ENCODE measurements around the gene KLHL29. TPM values are rescaled to one million over a fixed set of nuclear protein-coding genes. Genes with fewer than 3 reads are reported as not detected.
A peak's percentile ranks its signal among the peaks of the same experiment; 100 is the strongest.

The KLHL29 gene
- total and polyA plus RNA-seq, 2 donors (not counting 3 experiments of a cell fraction or from before 2014, with no cell fraction given), result 4.6 to 12.7 TPM

GRCh38 chr2:23350041-23350791, 34.8 kb upstream of the KLHL29 start:
- POLR2A ChIA-PET, result no interaction called here

GRCh38 chr2:23350792-23351355, 34.1 kb upstream of the KLHL29 start:
- POLR2A ChIA-PET, result no interaction called here
- no peaks in the 10 kb centered on the region for H3K36me3 ChIP-seq (ENCODE audit: control insufficient read depth in 2 of 2, extremely low read depth in 1 of 2, insufficient read depth in 2 of 2, low read length in 2 of 2)
- CTCF ChIA-PET, result interaction anchor here (1.4 kb wide), 1 partner anchor 36 kb away, joined by 4 read pairs; no protein-coding TSS in a partner anchor
- no peak overlapping the region for H3K27ac ChIP-seq (ENCODE audit: insufficient read depth, low read depth, low read length)
- H3K9me1 ChIP-seq (replicated peaks; ENCODE audit: control insufficient read depth, extremely low read depth, insufficient read depth, low read length), result no peaks in the 10 kb centered on the region
- no peaks in the 10 kb centered on the region for H4K20me1 ChIP-seq (replicated peaks; ENCODE audit: control insufficient read depth, extremely low read depth, insufficient read depth, low read length)
- no peaks in the 10 kb centered on the region for H3K27me3 ChIP-seq (ENCODE audit: control insufficient read depth in 2 of 2, insufficient read depth in 2 of 2, low read length in 2 of 2)
- H3K9me3 ChIP-seq (replicated peaks; ENCODE audit: control insufficient read depth, insufficient read depth, low read length), result no peaks in the 10 kb centered on the region
- H3K9ac ChIP-seq (replicated peaks; ENCODE audit: extremely low read depth, insufficient read depth, low read length), result no peak overlapping the region
- BruUV-seq (replicated peaks), result no TSS peak
- peaks cover 2% of the 10 kb centered on the region for H3K4me1 ChIP-seq (ENCODE audit: control insufficient read depth, extremely low read depth, insufficient read depth, low read length)
- intact Hi-C loops (cut with micrococcal nuclease), result loop anchor here (1.0 to 5.0 kb wide), 3 partner anchors 29 to 86 kb away; no protein-coding TSS in a partner anchor
- no peak overlapping the region for H3K4me3 ChIP-seq (replicated peaks in 1 of 3; ENCODE audit: insufficient read depth in 1 of 3, low read depth in 1 of 3, low read length in 3 of 3)
- no peaks in the 10 kb centered on the region for H3K79me2 ChIP-seq (ENCODE audit: control insufficient read depth, insufficient read depth, low read length)
- DNase-seq (ENCODE audit: low read depth, low spot score) (no peak), FAIRE-seq (no peak)
- no peak for TF ChIP-seq JUN (IDR thresholded peaks at IDR 0.05; ENCODE audit: borderline replicate concordance, insufficient read depth, insufficient read length, low read depth)
- TF ChIP-seq EZH2 (IDR thresholded peaks at IDR 0.05; ENCODE audit: borderline replicate concordance, low read depth, low read length, severe bottlenecking), result no peak
- TF ChIP-seq POLR2A (IDR thresholded peaks at IDR 0.05; ENCODE audit: low read depth, low read length), result no peak
- TF ChIP-seq FOS (IDR thresholded peaks at IDR 0.05; ENCODE audit: borderline replicate concordance, insufficient read depth, low read length), result no peak
- no peak for TF ChIP-seq POLR2AphosphoS5 (IDR thresholded peaks at IDR 0.05; ENCODE audit: insufficient read depth, low read depth, low read length)
- TF ChIP-seq GATA2 (IDR thresholded peaks at IDR 0.05; ENCODE audit: insufficient read depth, insufficient read length, low read depth, low read length), result no peak
- no peak for TF ChIP-seq CTCF (IDR thresholded peaks at IDR 0.05; ENCODE audit: extremely low read depth in 1 of 2, insufficient read depth in 1 of 2, low read depth in 1 of 2, low read length in 2 of 2)
- no peak for TF ChIP-seq MYC (IDR thresholded peaks at IDR 0.05; ENCODE audit: low read depth, low read length)
- no peak for TF ChIP-seq MAX (IDR thresholded peaks at IDR 0.05; ENCODE audit: insufficient read depth, insufficient read length)
- no peak overlapping the region for H3K4me2 ChIP-seq (ENCODE audit: insufficient read depth, low read length)
- no peak overlapping the region for H2AFZ ChIP-seq (ENCODE audit: low read depth, low read length)
- dilution Hi-C loops (cut with MboI; ENCODE audit: extremely low pct_ligation_motif_present, low sequenced_read_pairs), result no loop called here

More at GRCh38 chr2:23350041-23350791, 34.8 kb upstream of the KLHL29 start:
- Histone ChIP-seq H3K9ac (replicated peaks; ENCODE audit: extremely low read depth, insufficient read depth, low read length) (no peak overlapping the region), H3K36me3 (ENCODE audit: control insufficient read depth in 2 of 2, extremely low read depth in 1 of 2, insufficient read depth in 2 of 2, low read length in 2 of 2) (no peaks in the 10 kb centered on the region), H3K9me1 (replicated peaks; ENCODE audit: control insufficient read depth, extremely low read depth, insufficient read depth, low read length) (no peaks in the 10 kb centered on the region), H3K4me1 (ENCODE audit: control insufficient read depth, extremely low read depth, insufficient read depth, low read length) (peaks cover 2% of the 10 kb centered on the region), H3K4me2 (ENCODE audit: insufficient read depth, low read length) (no peak overlapping the region), H2AFZ (ENCODE audit: low read depth, low read length) (peak overlapping the region; percentile 7), H3K9me3 (replicated peaks; ENCODE audit: control insufficient read depth, insufficient read depth, low read length) (no peaks in the 10 kb centered on the region), H3K27ac (ENCODE audit: insufficient read depth, low read depth, low read length) (no peak overlapping the region), H3K4me3 (replicated peaks in 1 of 3; ENCODE audit: insufficient read depth in 1 of 3, low read depth in 1 of 3, low read length in 3 of 3) (no peak overlapping the region), H3K27me3 (ENCODE audit: control insufficient read depth in 2 of 2, insufficient read depth in 2 of 2, low read length in 2 of 2) (no peaks in the 10 kb centered on the region), H4K20me1 (replicated peaks; ENCODE audit: control insufficient read depth, extremely low read depth, insufficient read depth, low read length) (no peaks in the 10 kb centered on the region), H3K79me2 (ENCODE audit: control insufficient read depth, insufficient read depth, low read length) (no peaks in the 10 kb centered on the region)
- no TSS peak for BruUV-seq (replicated peaks)
- TF ChIP-seq MAX (IDR thresholded peaks at IDR 0.05; ENCODE audit: insufficient read depth, insufficient read length), result no peak
- intact Hi-C loops (cut with micrococcal nuclease), result loop anchor here (5.0 kb wide), 1 partner anchor 87 kb away; no protein-coding TSS in a partner anchor
- dilution Hi-C loops (cut with MboI; ENCODE audit: extremely low pct_ligation_motif_present, low sequenced_read_pairs), result no loop called here
- DNase-seq (ENCODE audit: low read depth, low spot score) (peak; percentile 24), FAIRE-seq (peak; percentile 63)
- CTCF ChIA-PET, result interaction anchor here (1.4 to 1.5 kb wide), 2 partner anchors 13 to 37 kb away, joined by 4 to 8 read pairs; no protein-coding TSS in a partner anchor

Measured in endothelial cell of umbilical vein (primary cell).